Caco-2 (cell line): ENCODE data around the gene CYP11A1. TPM values are rescaled to one million over a fixed set of nuclear protein-coding genes. Genes with fewer than 3 reads are reported as not detected.
A peak's percentile ranks its signal among the peaks of the same experiment; 100 is the strongest.

Experiments used
- BruUV-seq: library from RNA; stranded (reverse); fragments of 400-500 nt; replicated peaks from 2 replicates; lab custom pipeline; 2021; lab: Mats Ljungman, UMichigan
- CTCF ChIA-PET: fragments of 300-600 bp; sonication (Branson Sonifier 250); formaldehyde crosslinking; loops from one replicate; lab custom pipeline; 2022; ENCODE audit warnings: antibody characterized with exemption; lab: Charles Lee
- POLR2A ChIA-PET: fragments of 300-600 bp; sonication (Branson Sonifier 250); formaldehyde crosslinking; loops from one replicate; lab custom pipeline; 2022; ENCODE audit warnings: antibody characterized with exemption; lab: Charles Lee
- DNase-seq, 2 experiments: peaks; one replicate each; pipeline versions ENCODE4 v3.0.0 to v3.0.0-alpha.2; 2020 to 2022
- H3K27me3 ChIP-seq: replicated peaks from 2 replicates; pipeline ENCODE4 v1.6.0; 2011; ENCODE audit warnings: low read length; ENCODE audit not compliant: control insufficient read depth, insufficient read depth
- H3K36me3 ChIP-seq: 2 replicates; pipeline ENCODE4 v1.5.1; 2011; ENCODE audit warnings: low read length; ENCODE audit not compliant: control insufficient read depth, insufficient read depth
- H3K4me1 ChIP-seq: fragments of 250-450 bp; sonication (Bioruptor Pico); 2 replicates; pipeline ENCODE4 v1.5.1; 2020; ENCODE audit warnings: mild to moderate bottlenecking
- H3K4me3 ChIP-seq: 2 replicates; pipeline ENCODE4 v1.5.1; 2011; ENCODE audit warnings: low read depth, mild to moderate bottlenecking, control low read depth, low read length
- H3K9me3 ChIP-seq: fragments of 250-450 bp; sonication (Bioruptor Pico); 2 replicates; pipeline ENCODE4 v1.5.1; 2020; ENCODE audit warnings: mild to moderate bottlenecking, moderate library complexity
- H3K27ac Mint-ChIP-seq: one replicate; pipeline ENCODE4 v1.8.0; 2022; ENCODE audit warnings: mixed read lengths; ENCODE audit not compliant: unreplicated experiment
- H3K27me3 Mint-ChIP-seq: one replicate; pipeline ENCODE4 v1.8.0; 2022; ENCODE audit warnings: mixed read lengths; ENCODE audit not compliant: insufficient read depth, unreplicated experiment
- H3K36me3 Mint-ChIP-seq: one replicate; pipeline ENCODE4 v1.8.0; 2022; ENCODE audit warnings: mild to moderate bottlenecking, mixed read lengths; ENCODE audit not compliant: insufficient read depth, unreplicated experiment
- H3K4me1 Mint-ChIP-seq: one replicate; pipeline ENCODE4 v1.8.0; 2022; ENCODE audit warnings: low read depth, mixed read lengths; ENCODE audit not compliant: unreplicated experiment
- H3K4me3 Mint-ChIP-seq: one replicate; pipeline ENCODE4 v1.8.0; 2022; ENCODE audit warnings: mild to moderate bottlenecking, moderate library complexity, mixed read lengths; ENCODE audit not compliant: unreplicated experiment
- H3K9me3 Mint-ChIP-seq: one replicate; pipeline ENCODE4 v1.8.0; 2022; ENCODE audit warnings: mixed read lengths; ENCODE audit not compliant: unreplicated experiment
- CTCF ChIP-seq, 2 experiments: fragments of 200-600 bp in 1 of 2; IDR thresholded peaks; 1 replicate in 1 of 2; 2 replicates in 1 of 2; pipeline versions ENCODE4 v1.5.1 to v1.8.0; 2011 to 2022; ENCODE audit warnings: antibody characterized with exemption in 1 of 2, control low read depth in 1 of 2, inconsistent platforms in 1 of 2, low read depth in 1 of 2, low read length in 1 of 2, mild to moderate bottlenecking in 1 of 2, moderate library complexity in 1 of 2; ENCODE audit not compliant: insufficient read depth in 1 of 2, severe bottlenecking in 1 of 2, unreplicated experiment in 1 of 2
- intact Hi-C: fragments of 100-400 bp; cut with micrococcal nuclease; formaldehyde crosslinking; loops from one replicate; pipeline ENCODE4 v1.10.0; 2022; ENCODE audit not compliant: unreplicated experiment
- total RNA-seq: library from RNA; stranded (reverse); gene quantifications from 2 replicates; pipeline ENCODE4 v1.2.3, GENCODE V29; 2022

CYP11A1 gene
- total RNA-seq, 1 experiment from 2014 or later = not detected

- Mint-ChIP-seq H3K4me1 (peaks cover 9% of the 10 kb centered on the region), H3K36me3 (peaks cover 34% of the 10 kb centered on the region), H3K4me3 (no peak overlapping the region), H3K27ac (no peak overlapping the region), H3K9me3 (no peaks in the 10 kb centered on the region), H3K27me3 (no peaks in the 10 kb centered on the region)
- POLR2A ChIA-PET = no interaction called here
- H3K36me3 ChIP-seq = no peaks in the 10 kb centered on the region; the same call in 1 of the 2 replicates
- no peaks in the 10 kb centered on the region for H3K9me3 ChIP-seq
- no peak for DNase-seq
- H3K27me3 ChIP-seq = no peaks in the 10 kb centered on the region
- H3K4me3 ChIP-seq = no peak overlapping the region
- no peaks in the 10 kb centered on the region for H3K4me1 ChIP-seq
- intact Hi-C loops = no loop called here
- CTCF ChIA-PET = interaction anchor here (1.0 kb wide), 1 partner anchor 27 kb away, joined by 3 read pairs; no protein-coding TSS in a partner anchor
- no peak for TF ChIP-seq CTCF (IDR thresholded peaks at IDR 0.05; ENCODE audit: insufficient read depth in 1 of 2, low read depth in 1 of 2, low read length in 1 of 2, severe bottlenecking in 1 of 2, unreplicated experiment in 1 of 2)
- BruUV-seq = TSS peak; percentile 59
Measured at GRCh38 chr15:74409225-74409624, 41.8 kb upstream of the CYP11A1 start.

- no TSS peak for BruUV-seq
- peaks cover 9% of the 10 kb centered on the region for H3K4me1 Mint-ChIP-seq
- Histone ChIP-seq H3K36me3 (no peaks in the 10 kb centered on the region; the same call in 1 of the 2 replicates), H3K4me1 (no peaks in the 10 kb centered on the region), H3K9me3 (no peaks in the 10 kb centered on the region), H3K4me3 (no peak overlapping the region), H3K27me3 (no peaks in the 10 kb centered on the region)
- peaks cover 30% of the 10 kb centered on the region for H3K36me3 Mint-ChIP-seq
- ChIA-PET CTCF (interaction anchor here (1.0 kb wide), 1 partner anchor 27 kb away, joined by 3 read pairs; no protein-coding TSS in a partner anchor), POLR2A (no interaction called here)
- H3K9me3 Mint-ChIP-seq = no peaks in the 10 kb centered on the region
- DNase-seq = no peak
- intact Hi-C loops = no loop called here
- H3K27me3 Mint-ChIP-seq = no peaks in the 10 kb centered on the region
- no peak overlapping the region for H3K4me3 Mint-ChIP-seq
- TF ChIP-seq CTCF (IDR thresholded peaks at IDR 0.05; ENCODE audit: insufficient read depth in 1 of 2, low read depth in 1 of 2, low read length in 1 of 2, severe bottlenecking in 1 of 2, unreplicated experiment in 1 of 2) = no peak
- no peak overlapping the region for H3K27ac Mint-ChIP-seq
Measured at GRCh38 chr15:74408815-74409214, 41.4 kb upstream of the CYP11A1 start.

- peaks cover 9% of the 10 kb centered on the region for H3K4me1 Mint-ChIP-seq
- H3K27me3 Mint-ChIP-seq = no peaks in the 10 kb centered on the region
- CTCF ChIA-PET = no interaction called here
- no peak overlapping the region for H3K4me3 Mint-ChIP-seq
- Histone ChIP-seq H3K9me3 (no peaks in the 10 kb centered on the region), H3K27me3 (no peaks in the 10 kb centered on the region), H3K4me1 (no peaks in the 10 kb centered on the region), H3K36me3 (no peaks in the 10 kb centered on the region; the same call in 1 of the 2 replicates), H3K4me3 (no peak overlapping the region)
- no TSS peak for BruUV-seq
- H3K27ac Mint-ChIP-seq = no peak overlapping the region
- H3K36me3 Mint-ChIP-seq = peaks cover 29% of the 10 kb centered on the region
- POLR2A ChIA-PET = no interaction called here
- intact Hi-C loops = no loop called here
- H3K9me3 Mint-ChIP-seq = no peaks in the 10 kb centered on the region
- no peak for DNase-seq
- no peak for TF ChIP-seq CTCF (IDR thresholded peaks at IDR 0.05; ENCODE audit: insufficient read depth in 1 of 2, low read depth in 1 of 2, low read length in 1 of 2, severe bottlenecking in 1 of 2, unreplicated experiment in 1 of 2)
Measured at GRCh38 chr15:74408385-74408784, 40.9 kb upstream of the CYP11A1 start.
